Thoracic aorta (tissue), 2 donors: ENCODE results near the gene LRRC10. TPM values are rescaled to one million over a fixed set of nuclear protein-coding genes. Genes with fewer than 3 reads are reported as not detected.

Experiments used
- ATAC-seq: fragments of 150-250 bp; one replicate; pipeline ENCODE4 v1.8.0; 2017; ENCODE audit warnings: low read depth; ENCODE audit not compliant: insufficient number of reproducible peaks, low FRiP score
- DNase-seq: peaks from one replicate; pipeline ENCODE4 v3.0.0-alpha.2; 2020; ENCODE audit warnings: low spot score
- H3K27ac ChIP-seq, 2 donors: fragments of 200-600 bp; sonication (generic); 1 replicate in 1 of 2; 2 replicates in 1 of 2; pipeline ENCODE4 v1.5.1; 2016; ENCODE audit warnings: mild to moderate bottlenecking in 2 of 2, moderate library complexity in 2 of 2
- H3K27me3 ChIP-seq: fragments of 200-600 bp; sonication (generic); replicated peaks from 2 replicates; pipeline ENCODE4 v1.6.0; 2016; ENCODE audit warnings: mild to moderate bottlenecking; ENCODE audit not compliant: insufficient read depth
- H3K36me3 ChIP-seq: fragments of 200-600 bp; sonication (generic); one replicate; pipeline ENCODE4 v1.5.1; 2016
- H3K4me1 ChIP-seq, 2 donors: fragments of 200-600 bp; sonication (generic); 1 replicate in 1 of 2; 2 replicates in 1 of 2; pipeline versions ENCODE4 v1.5.1 to v1.6.0; 2016; ENCODE audit warnings: low read depth in 2 of 2, mild to moderate bottlenecking in 1 of 2; ENCODE audit not compliant: control insufficient read depth in 1 of 2
- H3K4me3 ChIP-seq: fragments of 200-600 bp; sonication (generic); 2 replicates; pipeline ENCODE4 v1.5.1; 2016; ENCODE audit warnings: mild to moderate bottlenecking
- H3K9me3 ChIP-seq: fragments of 200-600 bp; sonication (generic); 2 replicates; pipeline ENCODE4 v1.5.1; 2016
- total RNA-seq, 2 donors: library from RNA; depleted of rRNA; stranded (reverse); fragments of >200 nt; gene quantifications; one replicate each; pipeline versions ENCODE4 v1.1.0 to v1.2.3, GENCODE V29; 2016
- TF ChIP-seq, protein P1 (sequence below): fragments of 200-600 bp; sonication (generic); IDR thresholded peaks from one replicate; pipeline ENCODE4 v1.5.1; 2019; ENCODE audit warnings: antibody characterized with exemption

The LRRC10 gene
- total RNA-seq, 2 donors from 2014 or later, result not detected

DNA sequence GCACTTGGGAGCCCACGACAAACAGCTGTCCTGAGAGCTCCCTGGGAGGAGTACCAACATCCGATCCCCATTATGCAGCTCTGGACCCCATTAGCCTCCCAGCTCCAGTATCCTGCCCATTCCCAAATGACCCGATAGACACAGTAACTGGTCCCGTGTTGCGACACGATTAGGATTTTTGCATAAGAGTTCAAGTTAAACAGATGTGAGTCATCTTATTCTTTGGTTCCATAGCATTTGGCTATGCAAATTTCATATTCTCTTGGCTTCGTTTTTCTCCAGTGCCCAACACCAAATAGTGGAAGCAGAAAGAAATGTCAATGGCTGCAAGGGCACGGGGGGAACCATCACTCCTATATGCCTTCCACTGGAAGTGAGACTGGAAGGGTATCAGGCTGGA lies 43.0 kb upstream of the LRRC10 start:
- Histone ChIP-seq H3K4me3 (no peak overlapping the region), H3K27me3 (no peaks in the 10 kb centered on the region), H3K27ac (no peak overlapping the region), H3K4me1 (peaks cover 3 to 13% of the 10 kb centered on the region in 2 donors), H3K36me3 (no peaks in the 10 kb centered on the region), H3K9me3 (no peaks in the 10 kb centered on the region)
- TF ChIP-seq, protein P1, sequence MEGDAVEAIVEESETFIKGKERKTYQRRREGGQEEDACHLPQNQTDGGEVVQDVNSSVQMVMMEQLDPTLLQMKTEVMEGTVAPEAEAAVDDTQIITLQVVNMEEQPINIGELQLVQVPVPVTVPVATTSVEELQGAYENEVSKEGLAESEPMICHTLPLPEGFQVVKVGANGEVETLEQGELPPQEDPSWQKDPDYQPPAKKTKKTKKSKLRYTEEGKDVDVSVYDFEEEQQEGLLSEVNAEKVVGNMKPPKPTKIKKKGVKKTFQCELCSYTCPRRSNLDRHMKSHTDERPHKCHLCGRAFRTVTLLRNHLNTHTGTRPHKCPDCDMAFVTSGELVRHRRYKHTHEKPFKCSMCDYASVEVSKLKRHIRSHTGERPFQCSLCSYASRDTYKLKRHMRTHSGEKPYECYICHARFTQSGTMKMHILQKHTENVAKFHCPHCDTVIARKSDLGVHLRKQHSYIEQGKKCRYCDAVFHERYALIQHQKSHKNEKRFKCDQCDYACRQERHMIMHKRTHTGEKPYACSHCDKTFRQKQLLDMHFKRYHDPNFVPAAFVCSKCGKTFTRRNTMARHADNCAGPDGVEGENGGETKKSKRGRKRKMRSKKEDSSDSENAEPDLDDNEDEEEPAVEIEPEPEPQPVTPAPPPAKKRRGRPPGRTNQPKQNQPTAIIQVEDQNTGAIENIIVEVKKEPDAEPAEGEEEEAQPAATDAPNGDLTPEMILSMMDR, result no peak
- DNase-seq, result no peak
- no peak for ATAC-seq

DNA sequence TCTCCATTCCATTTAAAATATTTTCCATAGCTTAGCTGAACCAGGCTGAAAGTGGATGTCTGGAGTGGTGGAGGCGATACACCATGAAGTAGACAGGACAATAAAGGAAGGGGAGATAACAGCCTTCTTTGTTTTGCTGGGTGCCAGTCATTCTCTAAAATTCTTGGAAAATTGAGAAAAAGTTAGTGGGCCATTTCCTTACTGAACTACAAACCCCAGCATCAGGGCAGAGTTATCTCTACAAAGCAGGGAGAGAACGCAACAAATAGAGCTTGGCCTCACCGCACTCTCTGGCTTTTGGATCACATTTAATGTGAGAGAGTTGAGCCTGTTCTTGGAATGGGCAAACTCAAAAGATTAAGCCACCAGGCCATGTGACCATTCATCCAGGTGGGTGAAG lies 41.2 kb upstream of the LRRC10 start:
- H3K9me3 ChIP-seq, result no peaks in the 10 kb centered on the region

DNA sequence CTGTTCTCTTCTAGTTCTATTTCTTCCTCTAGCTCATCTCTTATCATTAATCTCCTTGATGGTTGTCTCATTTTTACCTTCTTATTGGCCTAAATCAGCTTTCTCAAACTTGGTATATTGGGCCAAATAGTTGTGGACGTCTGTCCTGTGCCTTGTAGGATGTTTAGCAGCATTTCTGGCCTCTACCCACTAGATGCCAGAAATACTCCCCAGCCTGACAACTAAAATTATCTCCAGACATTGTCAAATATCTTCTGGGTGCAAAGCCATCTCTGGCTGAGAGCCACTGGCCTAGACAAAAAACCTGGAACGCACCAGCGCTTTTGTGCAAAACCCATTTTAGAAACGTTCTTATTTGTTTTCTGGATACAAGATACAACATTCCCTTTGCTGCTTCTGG lies 38.8 kb upstream of the LRRC10 start:
- no peak overlapping the region for H3K4me3 ChIP-seq
- no peaks in the 10 kb centered on the region for H3K4me1 ChIP-seq
- TF ChIP-seq, protein P1, result no peak
- no peaks in the 10 kb centered on the region for H3K36me3 ChIP-seq
- H3K27me3 ChIP-seq, result no peaks in the 10 kb centered on the region
- no peaks in the 10 kb centered on the region for H3K9me3 ChIP-seq
- ATAC-seq, result no peak
- no peak overlapping the region for H3K27ac ChIP-seq
- DNase-seq, result no peak

More for the DNA sequence above, 41.2 kb upstream of the LRRC10 start:
- DNase-seq (no peak), ATAC-seq (no peak)
- H3K36me3 ChIP-seq, result no peaks in the 10 kb centered on the region
- H3K27me3 ChIP-seq, result no peaks in the 10 kb centered on the region
- TF ChIP-seq, protein P1, result no peak
- no peak overlapping the region for H3K27ac ChIP-seq
- peaks cover 3 to 13% of the 10 kb centered on the region in 2 donors for H3K4me1 ChIP-seq
- H3K4me3 ChIP-seq, result no peak overlapping the region

DNA sequence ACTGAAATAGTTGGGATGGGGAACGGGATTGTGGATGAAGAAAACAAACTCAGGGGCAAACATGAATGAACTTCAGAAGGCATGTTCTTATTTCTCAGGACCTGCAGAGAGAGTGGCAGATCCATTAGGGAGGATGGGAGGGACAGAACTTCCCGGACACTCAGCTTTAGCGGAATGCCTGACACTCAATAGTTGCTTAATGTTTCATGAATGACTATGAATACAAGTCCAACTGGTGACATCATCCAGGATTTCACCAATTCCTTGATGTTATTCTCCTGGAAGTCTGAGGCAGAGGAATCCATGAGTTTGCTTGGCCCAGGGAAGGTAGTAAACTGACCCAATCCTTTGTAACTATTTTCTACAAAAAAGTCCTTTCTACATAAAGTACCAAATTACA lies 37.8 kb upstream of the LRRC10 start:
- H3K4me1 ChIP-seq, result no peaks in the 10 kb centered on the region
- no peaks in the 10 kb centered on the region for H3K9me3 ChIP-seq
- H3K36me3 ChIP-seq, result no peaks in the 10 kb centered on the region
- no peaks in the 10 kb centered on the region for H3K27me3 ChIP-seq
- no peak for ATAC-seq
- TF ChIP-seq, protein P1, result no peak
- no peak overlapping the region for H3K27ac ChIP-seq
- no peak for DNase-seq
- H3K4me3 ChIP-seq, result no peak overlapping the region

DNA sequence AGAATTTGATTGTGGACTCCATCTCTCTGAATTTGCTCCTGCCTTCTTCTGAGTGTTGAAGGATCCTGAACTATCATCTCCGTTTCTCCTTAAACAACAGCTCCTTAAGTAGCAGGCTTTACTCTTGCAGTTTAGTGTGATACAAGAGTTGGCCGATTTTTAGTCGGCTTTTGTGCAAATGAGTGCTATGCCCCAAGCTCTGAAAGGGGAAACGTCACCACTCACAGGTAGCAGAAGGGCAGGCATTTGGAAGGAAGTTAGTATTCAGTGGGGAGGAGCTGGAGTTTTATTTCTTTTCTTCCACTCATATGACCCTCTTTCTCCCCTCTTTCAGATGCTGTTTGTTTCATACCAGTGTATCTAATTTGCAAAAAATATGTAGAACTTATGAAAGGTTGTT lies 36.5 kb upstream of the LRRC10 start:
- no peaks in the 10 kb centered on the region for H3K4me1 ChIP-seq
- no peak for DNase-seq
- H3K4me3 ChIP-seq, result no peak overlapping the region
- no peak for ATAC-seq
- H3K9me3 ChIP-seq, result no peaks in the 10 kb centered on the region
- no peaks in the 10 kb centered on the region for H3K27me3 ChIP-seq
- H3K27ac ChIP-seq, result no peak overlapping the region
- H3K36me3 ChIP-seq, result no peaks in the 10 kb centered on the region
- TF ChIP-seq, protein P1, result no peak
